ENCODE results near the gene ZBTB16.
"Not testable (repeated sequence)": the region's sequence is repeated elsewhere in the genome, so short reads cannot be mapped to it uniquely, and the experiment has no call there.

Gene ZBTB16

DNA sequence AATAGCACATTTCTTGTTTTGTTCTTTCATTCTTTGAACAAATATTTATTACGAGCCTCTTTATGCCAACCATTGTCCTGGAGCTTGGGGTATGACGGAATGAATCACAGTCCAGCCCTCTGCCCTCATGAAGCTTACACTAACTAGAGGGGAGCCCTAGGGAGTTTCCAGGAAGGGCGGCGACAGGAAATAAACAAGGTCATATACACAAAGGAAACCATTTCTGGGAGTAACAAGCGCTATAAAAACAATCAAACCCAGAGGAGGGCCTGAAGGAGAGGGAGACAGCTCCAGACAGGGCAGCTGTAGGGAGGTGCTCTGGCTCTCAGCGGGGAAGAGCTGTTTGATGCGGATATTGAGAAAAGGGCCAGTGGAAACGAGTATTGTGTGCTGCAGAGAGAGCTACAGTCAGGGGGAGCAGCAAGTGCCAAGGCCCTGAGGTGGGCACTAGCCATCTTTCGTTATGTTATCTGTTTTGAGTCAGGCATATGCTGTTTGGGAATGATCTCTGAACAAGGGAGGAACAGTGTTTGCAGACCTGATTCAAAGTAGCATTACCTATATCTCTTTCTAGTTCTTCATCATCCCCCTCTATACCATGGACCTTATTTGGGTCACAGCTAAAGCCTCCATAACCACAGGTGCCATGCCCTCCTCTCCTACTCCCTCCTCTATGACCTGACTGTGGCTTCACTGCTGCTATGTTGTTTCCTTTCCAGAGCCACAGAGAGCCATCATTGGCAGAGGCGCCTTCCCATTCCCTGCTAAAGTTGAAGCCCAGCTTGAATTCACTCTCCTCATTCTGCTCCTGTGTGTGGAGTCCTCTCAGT, 15.3 kb upstream of the ZBTB16 start:
- peak in 2 of 5 experiments; percentile 26 to 53 for DNase-seq

DNA sequence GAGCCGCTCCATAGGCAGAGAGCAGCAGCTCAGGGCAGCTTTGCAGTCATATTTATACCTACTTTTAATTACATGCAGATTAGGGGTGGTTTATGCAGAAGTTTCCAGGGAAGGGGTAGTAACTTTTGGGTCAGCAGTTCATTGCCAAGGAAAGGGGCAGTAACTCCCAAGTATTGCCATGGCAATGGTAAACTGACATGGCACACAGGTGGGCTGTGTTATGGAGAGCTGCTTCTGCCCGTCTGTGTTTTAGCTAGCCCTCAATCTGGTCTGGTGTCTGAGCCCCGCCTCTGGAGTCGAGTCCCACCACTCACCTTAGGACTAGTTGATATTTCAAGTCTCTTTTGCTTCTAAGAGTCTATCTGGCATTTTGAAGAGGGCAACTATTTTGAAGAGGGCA, 12.2 kb upstream of the ZBTB16 start:
- DNase-seq: no peak

- no peak for DNase-seq
Measured at GRCh38 chr11:114049050-114049449, 10.5 kb upstream of the ZBTB16 start.

GRCh38 chr11:114049766-114050165, 9.7 kb upstream of the ZBTB16 start:
- DNase-seq: not testable (repeated sequence)

DNA sequence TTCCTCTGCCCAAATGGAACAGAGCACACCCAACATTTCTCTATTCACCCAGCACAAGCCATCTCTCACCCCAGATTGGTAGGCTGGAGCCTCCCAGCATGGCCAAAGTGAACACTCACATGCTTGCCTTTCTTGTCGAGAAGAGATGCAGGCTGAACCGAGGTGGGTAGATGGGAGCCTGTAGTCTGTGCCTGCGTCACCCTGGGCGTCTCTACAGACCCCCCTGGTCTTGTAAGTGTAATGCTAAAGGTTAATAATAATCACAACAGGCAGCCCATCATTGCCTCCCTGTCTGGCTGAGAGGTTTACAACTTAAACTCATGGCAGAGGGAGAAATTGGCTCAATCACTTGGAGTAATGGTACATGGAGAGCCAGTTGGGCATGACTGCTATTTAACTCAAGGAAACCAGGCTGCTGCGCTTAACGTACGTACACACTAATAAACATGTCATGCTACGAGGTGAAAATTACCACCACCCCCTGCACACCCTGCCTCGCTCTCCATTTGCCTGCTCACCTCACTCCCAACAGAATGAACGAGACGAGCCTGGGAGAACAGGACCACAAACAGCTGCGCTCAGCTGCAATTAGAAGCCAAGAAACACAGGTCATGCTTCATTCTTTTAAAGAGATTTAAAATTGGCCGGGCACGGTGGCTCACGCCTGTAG, 9.1 kb upstream of the ZBTB16 start:
- no peak for DNase-seq

DNA sequence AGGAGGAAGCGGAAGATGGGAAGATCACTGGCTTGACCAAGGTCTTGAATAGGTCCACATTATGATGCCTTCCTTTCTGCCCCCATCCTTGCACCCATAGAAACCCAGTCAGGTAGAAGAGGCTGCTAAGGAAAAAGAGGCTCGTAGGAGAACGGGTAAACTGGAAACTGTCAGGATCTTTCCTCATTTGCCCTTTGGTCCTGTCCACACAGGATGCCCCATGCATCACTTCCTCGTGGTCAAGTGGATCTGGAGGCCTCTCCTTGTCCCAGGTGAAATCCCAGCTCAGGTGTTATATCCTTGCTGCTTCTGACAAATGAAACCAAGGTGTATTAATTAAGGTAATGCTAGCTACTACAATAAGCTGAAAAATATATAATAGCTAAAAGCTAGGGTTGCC, 8.0 kb upstream of the ZBTB16 start:
- DNase-seq: no peak

- no peak for DNase-seq
Measured at GRCh38 chr11:114052160-114052559, 7.4 kb upstream of the ZBTB16 start.

DNA sequence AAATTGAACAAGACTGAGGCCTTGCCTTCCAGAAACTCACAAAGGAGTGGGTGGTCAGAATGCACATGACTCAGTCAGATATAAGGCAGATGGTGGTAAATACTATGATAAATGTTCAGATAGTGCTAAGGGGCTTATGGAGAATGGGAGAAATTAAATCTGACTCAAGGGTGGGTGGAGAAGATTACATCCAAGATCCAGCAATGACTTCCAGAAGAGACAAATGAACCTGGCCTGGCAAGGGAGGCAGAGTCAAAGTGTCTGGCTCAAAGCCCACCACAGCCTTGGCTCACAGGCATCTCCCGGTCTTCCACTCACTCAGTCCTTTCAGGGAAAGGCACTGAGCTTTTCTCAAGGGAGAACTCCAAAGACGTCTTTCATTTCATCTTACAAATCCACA, 6.1 kb upstream of the ZBTB16 start:
- DNase-seq: no peak

DNA sequence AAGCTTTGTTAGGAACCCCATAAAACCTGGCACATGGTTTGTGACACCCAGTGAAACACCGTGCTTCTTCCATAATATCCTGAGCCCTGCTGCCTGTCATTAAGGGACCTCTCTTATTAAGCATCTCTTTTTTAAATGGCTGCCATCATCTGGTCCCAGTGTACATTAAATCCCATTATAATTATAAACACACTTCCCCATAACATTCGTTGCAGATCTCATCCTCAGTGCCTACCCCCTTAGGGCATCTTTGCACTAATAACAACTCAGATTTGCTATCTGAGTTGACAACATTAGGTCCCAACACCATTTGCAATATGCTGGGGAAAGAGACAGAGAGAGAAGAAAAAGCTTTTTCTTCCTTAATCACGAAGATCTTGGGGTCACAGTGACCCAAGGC, 4.7 kb upstream of the ZBTB16 start:
- DNase-seq: no peak

- DNase-seq: no peak
Measured at GRCh38 chr11:114056409-114056808, 3.1 kb upstream of the ZBTB16 start.

DNA sequence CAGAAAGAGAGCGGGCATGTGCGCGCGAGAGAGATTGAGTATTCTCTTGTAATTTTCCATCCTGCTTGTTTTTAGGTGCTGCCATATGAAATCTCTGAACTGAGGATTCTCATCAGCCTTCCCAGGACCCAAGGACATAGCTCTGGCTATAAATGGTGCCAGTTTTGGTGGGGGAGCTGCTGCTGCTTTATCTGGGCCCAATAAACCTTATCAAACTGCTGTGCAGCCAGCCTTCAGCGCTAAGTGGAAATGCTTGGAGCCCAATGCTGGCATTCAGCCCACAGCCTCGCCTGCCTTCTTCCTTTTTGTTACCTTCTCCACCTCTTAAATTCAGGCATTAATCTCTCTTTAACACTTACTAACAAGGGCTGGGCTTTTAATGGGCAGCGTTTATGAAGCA, 2.4 kb upstream of the ZBTB16 start:
- DNase-seq: no peak

GRCh38 chr11:114057605-114058004, 1.9 kb upstream of the ZBTB16 start:
- no peak for DNase-seq

DNA sequence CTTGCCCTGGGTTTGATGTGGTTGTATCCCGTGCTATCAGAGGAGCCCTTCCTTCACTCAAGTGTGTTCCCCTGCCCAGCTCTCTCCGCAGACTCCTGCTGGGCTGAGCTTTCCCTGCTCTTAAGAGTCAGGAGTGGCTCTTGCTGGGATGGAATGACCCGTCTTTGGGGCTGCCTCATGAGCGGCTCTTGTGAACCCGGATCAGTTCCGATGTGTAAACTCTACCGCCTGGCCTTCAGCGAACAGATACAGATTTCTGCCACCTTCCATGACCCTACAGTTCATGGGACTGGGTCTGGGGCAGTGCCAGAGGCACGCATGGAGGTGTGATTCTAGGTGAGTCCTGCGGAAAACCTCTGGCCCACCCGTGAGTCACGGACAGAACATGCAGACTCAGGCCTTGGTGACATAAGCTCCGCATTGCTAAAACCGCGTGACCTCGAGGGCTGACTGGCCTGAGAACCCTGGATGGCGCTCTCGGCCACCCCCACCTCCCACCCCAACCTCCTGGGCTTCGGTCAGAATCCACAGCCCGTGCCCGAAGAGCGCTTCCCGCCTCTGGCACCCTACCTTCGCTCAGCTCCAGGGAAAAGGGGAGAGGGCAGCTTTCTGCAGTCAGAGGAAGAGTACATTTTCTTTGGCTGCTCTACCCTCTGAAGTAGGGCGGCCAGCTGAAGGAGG, 1.3 kb upstream of the ZBTB16 start:
- no peak for DNase-seq

DNA sequence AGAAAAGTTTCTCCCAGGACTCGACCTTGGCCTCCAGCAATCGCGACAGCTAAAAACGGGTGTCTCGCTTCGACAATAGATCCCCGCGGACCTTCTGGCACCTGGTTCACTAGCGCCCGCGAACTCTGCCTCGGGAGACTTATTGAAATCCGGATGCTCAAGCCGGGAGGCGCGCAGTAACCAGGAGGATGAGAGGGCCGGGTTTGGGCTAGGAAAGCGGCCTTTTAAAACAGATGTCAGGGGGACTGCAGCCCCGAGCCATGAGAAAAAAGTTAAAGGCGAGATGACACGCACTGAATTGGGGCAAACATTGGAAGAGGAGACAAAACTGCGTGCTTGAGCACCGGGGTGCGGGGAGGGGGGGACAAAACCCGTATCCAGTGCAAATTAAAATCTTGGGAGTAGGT, 637 bp upstream of the ZBTB16 start:
- peak in 1 of 5 experiments; percentile 18 for DNase-seq

DNA sequence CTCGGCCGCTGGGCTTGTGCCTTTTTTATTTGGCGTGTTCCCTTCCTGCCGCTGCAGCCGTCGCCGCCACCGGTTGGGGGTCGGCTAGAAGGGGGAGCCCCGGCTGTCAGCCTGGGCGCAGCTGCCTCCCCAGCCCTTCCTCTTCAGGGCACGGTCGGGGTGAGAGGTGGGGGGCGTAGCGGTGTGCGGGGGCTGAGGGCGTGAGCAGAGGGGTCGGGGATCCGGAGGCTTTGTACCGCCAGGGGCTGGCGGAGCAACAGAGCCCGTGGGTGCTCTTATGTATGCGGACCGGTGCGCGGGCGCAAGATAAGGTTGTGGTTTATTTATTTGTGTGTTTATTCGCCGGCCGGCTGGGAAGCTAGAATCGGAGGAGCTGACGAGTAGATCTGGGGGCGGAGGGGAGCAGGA, 477 bp downstream of the ZBTB16 start:
- DNase-seq: peak in 2 of 5 experiments; percentile 59 to 61

GRCh38 chr11:114060392-114061047, 1.0 kb downstream of the ZBTB16 start:
- peak in 3 of 5 experiments; percentile 22 to 46 (median 28) for DNase-seq

DNA sequence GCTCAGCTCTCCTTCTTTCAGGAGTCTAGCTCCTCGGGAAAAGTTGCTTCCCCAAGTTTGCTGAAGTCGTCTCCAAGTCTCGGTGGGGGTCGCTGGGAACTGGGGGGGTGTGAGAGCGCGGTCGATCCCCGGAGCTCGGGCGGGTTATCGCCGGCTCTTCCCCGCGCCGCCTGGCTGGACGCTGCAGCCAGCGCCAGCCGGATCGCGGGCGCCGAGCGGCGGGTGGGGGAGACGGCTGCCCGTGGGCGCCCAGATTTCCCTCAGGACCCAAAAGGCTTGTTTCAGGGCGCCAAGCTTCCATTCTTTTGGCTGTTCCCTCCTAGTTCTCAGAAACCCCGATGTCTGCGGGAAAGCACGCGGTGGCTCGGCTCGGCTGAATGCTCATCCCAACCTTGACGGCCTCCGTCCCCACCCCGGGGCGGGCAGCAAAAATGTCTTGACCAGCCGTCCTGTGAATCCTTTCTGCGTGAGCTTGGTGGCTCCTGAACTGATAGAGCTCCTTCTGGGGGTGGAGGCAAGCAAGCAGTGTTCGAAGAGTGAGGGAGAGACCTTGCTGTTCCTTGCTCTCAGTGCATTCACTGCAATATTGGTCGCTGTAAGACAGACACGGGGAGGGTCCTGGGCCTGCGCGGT, 1.7 kb downstream of the ZBTB16 start:
- DNase-seq: no peak

GRCh38 chr11:114061681-114062049, 2.2 kb downstream of the ZBTB16 start:
- DNase-seq: no peak

DNA sequence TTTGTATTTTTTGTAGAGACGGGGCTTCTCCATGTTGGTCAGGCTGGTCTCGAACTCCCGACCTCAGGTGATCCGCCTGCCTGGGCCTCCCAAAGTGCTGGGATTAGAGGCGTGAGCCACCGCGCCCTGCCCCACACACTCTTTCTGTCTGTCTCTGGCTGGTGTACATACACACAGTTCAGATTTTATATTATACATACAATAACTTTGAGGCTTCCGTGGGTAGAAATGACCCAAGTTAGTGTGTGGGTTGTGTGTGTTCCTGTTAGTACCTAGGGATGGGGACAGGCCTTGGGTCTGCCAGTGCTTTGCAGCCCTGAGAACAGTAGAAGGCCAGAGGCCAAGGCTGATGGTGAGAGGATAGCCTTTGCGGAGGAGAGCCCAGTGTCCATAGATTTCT, 2.8 kb downstream of the ZBTB16 start:
- no peak for DNase-seq

- DNase-seq: no peak
Measured at GRCh38 chr11:114063149-114063828, 3.8 kb downstream of the ZBTB16 start.

DNA sequence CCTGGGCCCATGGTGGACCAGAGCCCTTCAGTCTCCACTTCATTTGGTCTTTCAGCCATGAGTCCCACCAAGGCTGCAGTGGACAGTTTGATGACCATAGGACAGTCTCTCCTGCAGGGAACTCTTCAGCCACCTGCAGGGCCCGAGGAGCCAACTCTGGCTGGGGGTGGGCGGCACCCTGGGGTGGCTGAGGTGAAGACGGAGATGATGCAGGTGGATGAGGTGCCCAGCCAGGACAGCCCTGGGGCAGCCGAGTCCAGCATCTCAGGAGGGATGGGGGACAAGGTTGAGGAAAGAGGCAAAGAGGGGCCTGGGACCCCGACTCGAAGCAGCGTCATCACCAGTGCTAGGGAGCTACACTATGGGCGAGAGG, 4.3 kb downstream of the ZBTB16 start:
- DNase-seq: no peak

DNA sequence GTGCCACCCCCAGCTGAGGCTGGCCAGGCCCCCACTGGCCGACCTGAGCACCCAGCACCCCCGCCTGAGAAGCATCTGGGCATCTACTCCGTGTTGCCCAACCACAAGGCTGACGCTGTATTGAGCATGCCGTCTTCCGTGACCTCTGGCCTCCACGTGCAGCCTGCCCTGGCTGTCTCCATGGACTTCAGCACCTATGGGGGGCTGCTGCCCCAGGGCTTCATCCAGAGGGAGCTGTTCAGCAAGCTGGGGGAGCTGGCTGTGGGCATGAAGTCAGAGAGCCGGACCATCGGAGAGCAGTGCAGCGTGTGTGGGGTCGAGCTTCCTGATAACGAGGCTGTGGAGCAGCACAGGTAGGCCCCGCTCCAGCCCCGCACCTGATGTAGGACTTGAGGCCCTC, 4.7 kb downstream of the ZBTB16 start:
- DNase-seq: no peak
